Endothelial cell (in vitro differentiated cells): ENCODE results near the gene PPP1R9B. TPM values are rescaled to one million over a fixed set of nuclear protein-coding genes. Genes with fewer than 3 reads are reported as not detected.

ENCODE experiments used
- DNase-seq: peaks from one replicate; pipeline ENCODE4 v3.0.0; 2021; ENCODE audit warnings: low spot score
- H3K27ac Mint-ChIP-seq: one replicate; pipeline ENCODE4 v1.8.0; 2021; ENCODE audit warnings: mixed read lengths, inconsistent platforms; ENCODE audit not compliant: unreplicated experiment
- H3K27me3 Mint-ChIP-seq: one replicate; pipeline ENCODE4 v1.8.0; 2021; ENCODE audit warnings: mild to moderate bottlenecking, moderate library complexity, mixed read lengths, inconsistent platforms; ENCODE audit not compliant: unreplicated experiment
- H3K36me3 Mint-ChIP-seq: one replicate; pipeline ENCODE4 v1.8.0; 2021; ENCODE audit warnings: mild to moderate bottlenecking, low read depth, mixed read lengths, inconsistent platforms; ENCODE audit not compliant: unreplicated experiment
- H3K4me1 Mint-ChIP-seq: one replicate; pipeline ENCODE4 v1.8.0; 2021; ENCODE audit warnings: mild to moderate bottlenecking, mixed read lengths, inconsistent platforms; ENCODE audit not compliant: unreplicated experiment
- H3K4me3 Mint-ChIP-seq: one replicate; pipeline ENCODE4 v1.8.0; 2021; ENCODE audit warnings: mild to moderate bottlenecking, mixed read lengths, inconsistent platforms; ENCODE audit not compliant: unreplicated experiment
- H3K9me3 Mint-ChIP-seq: one replicate; pipeline ENCODE4 v1.8.0; 2021; ENCODE audit warnings: mixed read lengths, inconsistent platforms; ENCODE audit not compliant: unreplicated experiment
- total RNA-seq: library from RNA; stranded (reverse); fragmentation: NEBNext Ultra II Directional; extraction: Animal tissue kit (Norgen Biotek cat#: 25700); gene quantifications from one replicate; pipeline ENCODE4 v1.2.1, GENCODE V29; 2021; ENCODE audit not compliant: unreplicated experiment
- TF ChIP-seq, protein P1 (sequence below): fragments of 200-600 bp; sonication (generic); IDR thresholded peaks from one replicate; pipeline ENCODE4 v1.5.0; 2021; ENCODE audit warnings: antibody characterized with exemption; ENCODE audit not compliant: unreplicated experiment

The PPP1R9B gene
- total RNA-seq, 1 donor from 2014 or later: 101 TPM

DNA sequence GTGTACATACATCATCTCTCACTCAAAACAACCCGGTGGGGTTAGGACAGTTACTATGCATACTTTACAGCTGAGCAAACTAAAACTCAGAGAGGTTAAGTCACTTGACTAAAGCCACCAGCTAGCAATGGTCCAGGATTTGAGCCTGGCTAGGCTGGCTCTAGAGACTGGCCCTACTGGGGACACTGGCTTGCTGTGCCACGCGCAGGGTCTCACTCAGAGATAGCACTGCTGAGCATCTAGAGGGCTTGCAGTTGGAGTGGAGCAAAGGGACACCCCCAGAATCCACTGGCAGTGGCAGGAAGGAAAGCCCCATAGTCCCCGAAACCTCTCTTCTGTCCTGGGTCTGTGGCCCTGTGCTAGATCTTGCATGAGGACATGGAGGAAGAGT is 31.7 kb downstream of the PPP1R9B start:
- no peak for DNase-seq
- no peaks in the 10 kb centered on the region for H3K9me3 Mint-ChIP-seq
- peaks cover 9% of the 10 kb centered on the region for H3K4me1 Mint-ChIP-seq
- peaks cover 24% of the 10 kb centered on the region for H3K27me3 Mint-ChIP-seq
- H3K36me3 Mint-ChIP-seq: peaks cover 48% of the 10 kb centered on the region
- H3K4me3 Mint-ChIP-seq: no peak overlapping the region
- TF ChIP-seq, protein P1, sequence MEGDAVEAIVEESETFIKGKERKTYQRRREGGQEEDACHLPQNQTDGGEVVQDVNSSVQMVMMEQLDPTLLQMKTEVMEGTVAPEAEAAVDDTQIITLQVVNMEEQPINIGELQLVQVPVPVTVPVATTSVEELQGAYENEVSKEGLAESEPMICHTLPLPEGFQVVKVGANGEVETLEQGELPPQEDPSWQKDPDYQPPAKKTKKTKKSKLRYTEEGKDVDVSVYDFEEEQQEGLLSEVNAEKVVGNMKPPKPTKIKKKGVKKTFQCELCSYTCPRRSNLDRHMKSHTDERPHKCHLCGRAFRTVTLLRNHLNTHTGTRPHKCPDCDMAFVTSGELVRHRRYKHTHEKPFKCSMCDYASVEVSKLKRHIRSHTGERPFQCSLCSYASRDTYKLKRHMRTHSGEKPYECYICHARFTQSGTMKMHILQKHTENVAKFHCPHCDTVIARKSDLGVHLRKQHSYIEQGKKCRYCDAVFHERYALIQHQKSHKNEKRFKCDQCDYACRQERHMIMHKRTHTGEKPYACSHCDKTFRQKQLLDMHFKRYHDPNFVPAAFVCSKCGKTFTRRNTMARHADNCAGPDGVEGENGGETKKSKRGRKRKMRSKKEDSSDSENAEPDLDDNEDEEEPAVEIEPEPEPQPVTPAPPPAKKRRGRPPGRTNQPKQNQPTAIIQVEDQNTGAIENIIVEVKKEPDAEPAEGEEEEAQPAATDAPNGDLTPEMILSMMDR: no peak
- H3K27ac Mint-ChIP-seq: no peak overlapping the region

DNA sequence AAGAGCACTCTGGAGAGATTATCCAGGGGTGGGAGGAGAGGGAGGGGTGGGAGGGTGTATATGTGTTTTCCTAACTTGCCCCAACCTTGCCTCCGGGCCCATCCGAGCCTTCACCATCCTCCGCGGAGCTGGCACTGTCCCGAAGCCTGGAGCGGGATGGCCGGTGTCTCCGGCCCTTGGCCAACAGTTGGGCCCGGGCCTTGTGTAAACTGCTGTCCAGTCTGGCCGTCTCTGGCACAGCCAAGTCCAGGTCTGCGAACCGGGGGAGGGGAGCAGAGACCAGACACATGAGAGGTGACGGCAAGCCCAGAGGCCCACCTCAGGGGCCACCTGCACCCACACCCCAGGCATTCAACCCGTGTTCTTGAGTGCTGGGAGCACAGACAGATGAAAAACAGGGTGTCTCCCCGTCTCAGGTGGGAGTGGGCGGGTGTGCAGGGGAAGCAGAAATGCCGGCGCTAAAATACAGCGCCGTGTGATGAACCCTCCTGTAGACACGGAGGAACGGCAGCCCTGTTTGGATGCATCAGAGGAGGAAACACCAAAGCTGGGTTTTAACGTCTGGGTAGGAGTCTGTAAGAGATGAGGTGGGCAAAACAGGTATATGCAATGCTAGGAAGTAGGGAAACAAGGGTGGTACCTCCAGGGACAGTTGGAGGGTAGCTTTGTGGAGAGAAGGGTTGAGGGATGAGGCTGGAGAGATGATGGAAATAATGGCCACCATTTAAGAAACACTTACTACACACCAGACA is 32.2 kb downstream of the PPP1R9B start:
- peaks cover 48% of the 10 kb centered on the region for H3K36me3 Mint-ChIP-seq
- H3K27me3 Mint-ChIP-seq: peaks cover 25% of the 10 kb centered on the region
- TF ChIP-seq, protein P1: no peak
- H3K4me1 Mint-ChIP-seq: peaks cover 9% of the 10 kb centered on the region
- no peak overlapping the region for H3K4me3 Mint-ChIP-seq
- no peak overlapping the region for H3K27ac Mint-ChIP-seq
- no peak for DNase-seq
- H3K9me3 Mint-ChIP-seq: no peaks in the 10 kb centered on the region

DNA sequence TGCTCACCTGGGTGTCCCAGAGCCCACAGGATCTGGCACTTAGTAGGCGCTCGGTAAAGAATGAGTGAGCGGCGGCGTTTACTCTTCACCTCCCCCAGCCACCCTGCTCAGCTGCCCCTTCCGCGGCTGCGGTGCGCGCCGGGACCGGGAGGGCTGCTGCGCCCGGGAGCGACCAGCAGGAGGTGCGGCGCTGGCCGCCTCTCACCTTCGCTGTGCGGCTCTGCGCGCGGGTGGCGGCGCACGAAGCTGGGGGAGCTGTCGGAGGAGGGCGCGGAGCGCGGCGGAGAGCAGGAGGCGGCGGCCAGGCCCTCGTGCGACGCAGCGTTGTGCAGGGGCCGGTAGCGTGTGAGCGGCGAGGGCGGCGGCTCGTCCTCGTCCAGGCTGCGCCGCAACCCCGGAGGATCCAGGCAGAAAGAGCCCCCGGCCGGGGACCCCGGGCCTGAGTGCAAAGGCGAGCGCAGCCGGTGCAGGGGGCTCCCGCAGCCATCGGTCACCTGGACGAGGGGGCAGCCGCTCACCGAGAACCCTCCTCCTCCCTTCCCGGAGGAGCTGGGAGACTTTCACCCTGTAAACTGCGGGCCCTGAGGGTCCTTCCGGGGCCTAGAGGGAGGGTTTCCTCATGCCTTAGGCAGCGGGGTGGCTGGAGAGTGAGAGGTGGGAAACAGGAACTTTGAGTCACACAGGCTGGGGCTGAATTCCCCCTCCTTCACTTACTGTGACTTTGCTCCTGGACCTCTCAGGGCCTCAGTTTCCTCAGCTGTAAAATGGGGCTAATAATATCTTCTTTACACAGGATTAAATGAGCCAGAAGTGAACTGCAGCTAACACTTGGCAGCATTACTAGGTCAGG is 33.0 kb downstream of the PPP1R9B start:
- Mint-ChIP-seq H3K36me3 (peaks cover 45% of the 10 kb centered on the region), H3K9me3 (no peaks in the 10 kb centered on the region), H3K27me3 (peaks cover 23% of the 10 kb centered on the region), H3K4me1 (peaks cover 6% of the 10 kb centered on the region), H3K27ac (no peak overlapping the region), H3K4me3 (peak overlapping the region; percentile 65)
- DNase-seq: peak; percentile 80
- TF ChIP-seq, protein P1: peak; percentile 51

DNA sequence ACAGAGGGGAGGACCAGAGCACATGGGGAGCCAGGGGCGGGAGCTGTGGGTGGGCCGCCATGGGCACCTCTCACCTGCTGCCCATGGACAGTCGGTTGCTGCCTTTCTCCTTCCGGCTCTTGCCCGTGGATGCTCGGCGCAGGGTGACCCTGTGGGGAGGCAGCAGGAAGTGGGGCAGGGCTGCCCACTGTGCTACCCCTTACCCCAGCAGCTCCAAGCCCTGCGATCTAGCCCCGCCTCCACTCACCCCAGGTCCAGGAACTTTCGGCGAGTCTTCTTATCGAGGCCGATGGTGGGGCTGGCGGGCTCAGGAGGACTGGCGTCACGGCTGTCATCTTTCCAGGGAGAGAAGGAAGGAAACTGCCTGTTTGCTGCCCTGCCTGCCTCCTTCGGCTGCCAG is 34.7 kb downstream of the PPP1R9B start:
- Mint-ChIP-seq H3K9me3 (no peaks in the 10 kb centered on the region), H3K27ac (no peak overlapping the region), H3K4me3 (no peak overlapping the region), H3K36me3 (peaks cover 34% of the 10 kb centered on the region), H3K4me1 (peaks cover 5% of the 10 kb centered on the region), H3K27me3 (peaks cover 24% of the 10 kb centered on the region)
- TF ChIP-seq, protein P1: no peak
- DNase-seq: no peak

DNA sequence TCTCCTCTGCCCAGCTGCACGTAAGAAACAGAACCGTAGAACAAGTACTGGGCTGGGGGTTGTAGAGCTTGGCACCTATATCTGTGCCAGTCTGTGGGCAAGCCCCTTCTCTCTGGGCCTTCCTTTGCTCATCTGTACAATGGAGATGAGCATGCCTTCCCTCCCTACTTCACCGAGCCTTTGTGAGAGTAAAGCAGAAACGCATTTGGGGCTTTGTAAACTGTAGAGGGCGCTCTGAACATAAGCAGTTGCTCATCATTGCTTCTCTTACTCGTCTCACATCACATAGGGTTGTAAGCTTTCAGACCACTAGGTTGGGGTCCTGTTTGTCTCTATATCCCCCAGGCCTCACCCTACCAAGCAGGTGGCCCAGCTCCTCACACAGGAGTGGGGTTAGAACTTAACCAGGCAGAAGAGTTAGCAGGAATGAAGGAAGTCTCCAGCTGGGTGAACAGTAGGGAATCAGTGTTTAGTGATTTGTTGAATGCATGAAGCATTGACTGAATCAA is 35.6 kb downstream of the PPP1R9B start:
- peaks cover 24% of the 10 kb centered on the region for H3K27me3 Mint-ChIP-seq
- H3K9me3 Mint-ChIP-seq: no peaks in the 10 kb centered on the region
- TF ChIP-seq, protein P1: no peak
- H3K4me1 Mint-ChIP-seq: peaks cover 5% of the 10 kb centered on the region
- DNase-seq: peak; percentile 49
- H3K4me3 Mint-ChIP-seq: peak overlapping the region; percentile 4
- no peak overlapping the region for H3K27ac Mint-ChIP-seq
- peaks cover 26% of the 10 kb centered on the region for H3K36me3 Mint-ChIP-seq
